Measurements from ENCODE around the gene PSMD1. TPM values are rescaled to one million over a fixed set of nuclear protein-coding genes. Genes with fewer than 3 reads are reported as not detected.

The PSMD1 gene
- total RNA-seq, 1 donor from 2014 or later, result 108 TPM

DNA sequence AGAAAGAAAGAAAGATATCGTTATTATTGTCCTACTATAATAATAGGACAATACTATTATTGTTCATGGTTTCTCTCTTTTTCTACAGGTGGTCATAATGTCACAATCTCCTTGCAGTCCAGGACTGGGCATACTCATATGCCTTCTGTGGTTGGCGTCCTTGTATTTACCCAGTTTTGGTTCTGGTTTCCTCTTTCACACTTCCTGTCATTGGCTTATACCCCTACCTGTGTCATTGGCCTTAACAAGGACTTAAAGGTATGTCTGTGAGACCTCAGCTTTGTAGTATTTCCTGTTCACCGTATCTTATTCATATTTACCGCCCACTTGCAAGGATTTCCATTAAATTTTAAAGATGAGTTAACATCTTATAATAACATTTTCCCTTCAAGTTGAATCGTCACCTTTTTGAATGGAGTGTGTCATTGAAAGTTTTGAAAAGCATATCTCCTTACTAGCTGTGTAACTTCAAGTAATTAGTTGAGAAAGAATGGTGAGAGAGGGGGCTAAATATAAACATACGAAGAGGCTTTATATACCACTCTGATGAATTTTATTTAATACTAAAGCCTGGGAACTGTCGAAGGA lies 104.7 kb downstream of the PSMD1 start:
- peak overlapping the region; percentile 24 for H3K4me3 Mint-ChIP-seq (ENCODE audit: unreplicated experiment)
- peak overlapping the region; percentile 99 for H3K27ac Mint-ChIP-seq (ENCODE audit: unreplicated experiment)
- peaks cover 72% of the 10 kb centered on the region for H3K4me1 Mint-ChIP-seq (ENCODE audit: low read depth)
- TF ChIP-seq, protein P1, sequence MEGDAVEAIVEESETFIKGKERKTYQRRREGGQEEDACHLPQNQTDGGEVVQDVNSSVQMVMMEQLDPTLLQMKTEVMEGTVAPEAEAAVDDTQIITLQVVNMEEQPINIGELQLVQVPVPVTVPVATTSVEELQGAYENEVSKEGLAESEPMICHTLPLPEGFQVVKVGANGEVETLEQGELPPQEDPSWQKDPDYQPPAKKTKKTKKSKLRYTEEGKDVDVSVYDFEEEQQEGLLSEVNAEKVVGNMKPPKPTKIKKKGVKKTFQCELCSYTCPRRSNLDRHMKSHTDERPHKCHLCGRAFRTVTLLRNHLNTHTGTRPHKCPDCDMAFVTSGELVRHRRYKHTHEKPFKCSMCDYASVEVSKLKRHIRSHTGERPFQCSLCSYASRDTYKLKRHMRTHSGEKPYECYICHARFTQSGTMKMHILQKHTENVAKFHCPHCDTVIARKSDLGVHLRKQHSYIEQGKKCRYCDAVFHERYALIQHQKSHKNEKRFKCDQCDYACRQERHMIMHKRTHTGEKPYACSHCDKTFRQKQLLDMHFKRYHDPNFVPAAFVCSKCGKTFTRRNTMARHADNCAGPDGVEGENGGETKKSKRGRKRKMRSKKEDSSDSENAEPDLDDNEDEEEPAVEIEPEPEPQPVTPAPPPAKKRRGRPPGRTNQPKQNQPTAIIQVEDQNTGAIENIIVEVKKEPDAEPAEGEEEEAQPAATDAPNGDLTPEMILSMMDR (IDR thresholded peaks at IDR 0.05), result no peak
- no peak for DNase-seq (ENCODE audit: low spot score)
- H3K27me3 Mint-ChIP-seq (ENCODE audit: low read depth), result no peaks in the 10 kb centered on the region
- peaks cover 17% of the 10 kb centered on the region for H3K36me3 Mint-ChIP-seq (ENCODE audit: low read depth)
- no peaks in the 10 kb centered on the region for H3K9me3 Mint-ChIP-seq (ENCODE audit: low read depth)

DNA sequence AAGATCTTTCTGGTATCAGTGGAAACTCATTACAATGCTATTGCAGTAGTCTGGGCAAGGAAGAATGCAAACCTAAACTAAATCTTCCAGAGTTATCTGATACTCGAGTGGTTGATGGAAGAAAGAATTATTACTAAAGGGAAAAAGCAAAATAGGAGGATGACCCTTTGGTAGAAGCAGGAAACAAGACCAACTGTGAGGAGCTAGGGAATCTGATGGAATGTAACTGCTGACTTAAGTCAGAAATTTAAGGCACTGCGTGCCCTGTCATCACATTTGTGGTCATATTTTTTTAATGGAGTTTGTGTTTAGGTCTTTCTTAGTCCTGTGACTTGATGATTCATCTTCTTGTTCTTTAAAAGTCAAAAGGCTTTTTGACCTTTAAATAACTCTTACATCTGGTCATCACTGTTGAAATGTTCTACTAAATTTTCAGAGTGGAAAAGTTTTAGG lies 105.2 kb downstream of the PSMD1 start:
- Mint-ChIP-seq H3K27me3 (ENCODE audit: low read depth) (no peaks in the 10 kb centered on the region), H3K4me1 (ENCODE audit: low read depth) (peaks cover 69% of the 10 kb centered on the region), H3K27ac (ENCODE audit: unreplicated experiment) (peak overlapping the region; percentile 99), H3K4me3 (ENCODE audit: unreplicated experiment) (peak overlapping the region; percentile 24), H3K9me3 (ENCODE audit: low read depth) (no peaks in the 10 kb centered on the region), H3K36me3 (ENCODE audit: low read depth) (peaks cover 21% of the 10 kb centered on the region)
- no peak for DNase-seq (ENCODE audit: low spot score)
- TF ChIP-seq, protein P1 (IDR thresholded peaks at IDR 0.05), result no peak

DNA sequence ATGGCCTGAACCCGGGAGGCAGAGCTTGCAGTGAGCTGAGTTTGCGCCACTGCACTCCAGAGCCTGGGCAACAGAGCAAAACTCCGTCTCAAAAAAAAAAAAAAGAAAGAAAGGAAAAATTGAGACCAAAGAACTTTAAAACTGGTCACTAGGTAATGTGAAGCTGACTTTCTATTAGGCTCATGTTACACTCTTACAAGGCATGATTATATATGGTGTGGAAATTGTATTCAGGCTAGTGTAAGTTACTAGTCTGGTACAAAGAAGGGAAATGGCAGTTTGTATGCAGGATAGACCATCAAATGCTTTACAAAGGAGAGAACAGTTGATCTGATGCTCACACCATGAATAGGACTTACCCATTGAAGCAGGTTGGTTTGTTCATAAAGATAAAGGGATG lies 106.3 kb downstream of the PSMD1 start:
- H3K4me3 Mint-ChIP-seq (ENCODE audit: unreplicated experiment), result no peak overlapping the region
- peak overlapping the region; percentile 99 for H3K27ac Mint-ChIP-seq (ENCODE audit: unreplicated experiment)
- TF ChIP-seq, protein P1 (IDR thresholded peaks at IDR 0.05), result no peak
- no peaks in the 10 kb centered on the region for H3K9me3 Mint-ChIP-seq (ENCODE audit: low read depth)
- DNase-seq (ENCODE audit: low spot score), result no peak
- peaks cover 69% of the 10 kb centered on the region for H3K4me1 Mint-ChIP-seq (ENCODE audit: low read depth)
- H3K36me3 Mint-ChIP-seq (ENCODE audit: low read depth), result peaks cover 29% of the 10 kb centered on the region
- H3K27me3 Mint-ChIP-seq (ENCODE audit: low read depth), result no peaks in the 10 kb centered on the region

DNA sequence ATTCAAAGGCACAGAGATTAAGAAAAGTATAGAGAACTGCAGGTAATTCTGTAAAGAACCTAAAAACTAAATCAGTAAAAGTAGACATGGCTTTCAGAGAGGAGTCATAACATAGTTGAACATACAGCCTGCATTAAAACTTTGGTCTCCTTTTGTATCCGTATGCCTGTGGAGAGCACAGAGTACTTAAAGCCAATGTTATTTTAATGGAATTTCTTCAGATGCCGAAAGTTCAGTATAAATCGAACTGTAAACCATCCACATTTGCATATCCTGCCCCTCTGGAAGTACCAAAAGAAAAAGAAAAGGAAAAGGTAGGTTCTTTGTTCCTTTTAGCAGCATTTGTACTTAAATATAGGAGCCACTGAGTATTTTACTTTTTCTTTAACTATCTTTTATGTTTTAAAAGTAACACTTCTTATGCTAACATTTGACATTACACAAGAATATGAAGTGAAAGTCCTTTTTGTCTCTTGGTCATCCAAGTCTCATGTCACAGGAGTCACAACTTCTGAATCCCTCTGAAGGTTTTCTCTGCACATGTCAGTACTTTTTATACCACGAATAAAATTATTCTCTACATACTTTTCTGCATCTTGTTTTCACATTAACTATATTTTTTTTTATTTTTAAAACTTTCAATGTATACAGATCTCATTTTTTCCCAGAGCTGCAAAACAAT lies 106.9 kb downstream of the PSMD1 start:
- DNase-seq (ENCODE audit: low spot score), result no peak
- no peaks in the 10 kb centered on the region for H3K9me3 Mint-ChIP-seq (ENCODE audit: low read depth)
- H3K4me1 Mint-ChIP-seq (ENCODE audit: low read depth), result peaks cover 72% of the 10 kb centered on the region
- no peak overlapping the region for H3K4me3 Mint-ChIP-seq (ENCODE audit: unreplicated experiment)
- H3K36me3 Mint-ChIP-seq (ENCODE audit: low read depth), result peaks cover 29% of the 10 kb centered on the region
- peak overlapping the region; percentile 99 for H3K27ac Mint-ChIP-seq (ENCODE audit: unreplicated experiment)
- TF ChIP-seq, protein P1 (IDR thresholded peaks at IDR 0.05), result no peak
- no peaks in the 10 kb centered on the region for H3K27me3 Mint-ChIP-seq (ENCODE audit: low read depth)

DNA sequence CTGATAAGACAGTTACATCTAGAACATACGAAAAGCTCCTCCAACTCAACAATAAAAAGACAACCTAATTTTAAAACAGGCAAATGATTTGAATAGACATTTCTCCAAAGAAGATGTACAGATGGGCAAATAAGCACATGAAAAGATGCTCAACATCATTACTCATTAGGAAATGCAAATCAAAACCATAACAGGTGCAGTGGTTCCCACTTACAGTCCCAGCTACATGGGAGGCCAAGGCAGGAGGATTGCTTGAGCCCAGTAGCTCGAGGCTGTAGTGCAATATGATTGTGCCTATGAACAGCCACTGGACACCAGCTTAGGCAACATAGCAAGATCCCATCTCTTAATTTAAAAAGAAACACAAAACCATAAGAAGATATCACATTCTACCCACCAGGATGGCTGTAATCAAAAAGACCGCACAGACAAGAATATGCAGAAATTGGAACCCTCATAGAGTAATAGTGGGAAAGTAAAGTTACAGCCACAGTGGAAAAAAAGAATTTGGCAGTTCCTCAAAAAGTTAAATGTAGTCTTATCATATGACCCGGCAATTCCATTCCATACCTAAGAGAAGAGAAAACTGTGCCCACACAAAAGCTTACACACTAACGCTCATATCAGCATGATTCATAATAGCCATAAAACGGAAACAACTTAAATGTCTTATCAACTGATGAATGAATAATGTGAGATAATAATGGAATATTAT lies 111.2 kb downstream of the PSMD1 start:
- Mint-ChIP-seq H3K36me3 (ENCODE audit: low read depth) (peaks cover 45% of the 10 kb centered on the region), H3K4me1 (ENCODE audit: low read depth) (peaks cover 59% of the 10 kb centered on the region), H3K9me3 (ENCODE audit: low read depth) (no peaks in the 10 kb centered on the region), H3K27ac (ENCODE audit: unreplicated experiment) (peak overlapping the region; percentile 71), H3K4me3 (ENCODE audit: unreplicated experiment) (no peak overlapping the region), H3K27me3 (ENCODE audit: low read depth) (no peaks in the 10 kb centered on the region)
- no peak for DNase-seq (ENCODE audit: low spot score)
- TF ChIP-seq, protein P1 (IDR thresholded peaks at IDR 0.05), result no peak
